Fibroblast of lung (primary cell): ENCODE results near the gene PLCH2.

ENCODE experiments used
- CTCF ChIP-seq, 2 donors: IDR thresholded peaks in 1 of 2; conservative IDR thresholded peaks in 1 of 2; 1 replicate in 1 of 2; 2 replicates in 1 of 2; pipeline ENCODE4 v1.5.1; 2011 to 2012; ENCODE audit warnings: low read length in 2 of 2, control low read depth in 1 of 2, inconsistent platforms in 1 of 2, low read depth in 1 of 2, mild to moderate bottlenecking in 1 of 2
- EZH2 ChIP-seq: IDR thresholded peaks from 2 replicates; pipeline ENCODE4 v1.5.1; 2012; ENCODE audit warnings: low read length, control low read depth, mild to moderate bottlenecking; ENCODE audit errors: missing control alignments

DNA sequence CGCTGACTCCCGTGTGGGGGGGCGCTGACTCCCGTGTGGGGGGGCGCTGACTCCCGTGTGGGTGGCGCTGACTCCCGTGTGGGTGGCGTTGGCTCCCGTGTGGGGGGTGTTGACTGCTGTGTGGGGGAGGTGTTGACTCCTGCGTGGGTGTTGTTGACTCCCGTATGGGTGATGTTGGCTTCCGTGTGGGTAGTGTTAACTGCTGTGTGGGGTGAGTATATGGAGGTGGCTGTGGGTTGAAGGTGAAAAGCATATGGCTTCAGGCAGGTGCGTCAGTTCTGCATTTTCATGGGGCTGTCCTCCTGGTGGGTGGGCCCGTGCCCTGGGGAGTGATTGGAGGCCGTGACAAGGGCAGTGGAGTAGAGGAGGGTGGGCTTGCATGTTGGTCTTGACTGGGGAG lies 7.9 kb downstream of the PLCH2 start:
- no peak for TF ChIP-seq CTCF (conservative IDR thresholded peaks at IDR 0.05 in 1 of 2, IDR thresholded peaks at IDR 0.05 in 1 of 2; ENCODE audit: low read depth in 1 of 2, low read length in 2 of 2)
- no peak for TF ChIP-seq EZH2
